HuH-7.5 (cell line): ENCODE data around the gene HYAL2.

Experiments
- DNase-seq: peaks from one replicate; pipeline ENCODE4 v3.0.0; 2011; ENCODE audit warnings: low spot score

HYAL2 gene

GRCh38 chr3:50270422-50271224 lies 51.9 kb downstream of the HYAL2 start:
- no peak for DNase-seq

- DNase-seq: no peak
These were observed 52.5 kb downstream of the HYAL2 start for GRCh38 chr3:50269977-50270413.

- no peak for DNase-seq
These were observed 53.1 kb downstream of the HYAL2 start for GRCh38 chr3:50269460-50269859.

- no peak for DNase-seq
These were observed 53.7 kb downstream of the HYAL2 start, which contains the start of gene SEMA3B for GRCh38 chr3:50268703-50269451. SEMA3B (plus strand) TSS chr3:50269147; CDS start chr3:50269241, 94 bp downstream.

- DNase-seq: no peak
These were observed 54.3 kb downstream of the HYAL2 start for GRCh38 chr3:50268276-50268675.
